Calu3 (cell line): Measurements from ENCODE around the gene CAPN9. TPM values are rescaled to one million over a fixed set of nuclear protein-coding genes. Genes with fewer than 3 reads are reported as not detected.

Experiments used
- BruUV-seq: library from RNA; stranded (reverse); fragments of 400-500 nt; replicated peaks from 2 replicates; lab custom pipeline; 2021; lab: Mats Ljungman, UMichigan
- CTCF ChIA-PET: fragments of 300-600 bp; sonication (Branson Sonifier 250); formaldehyde crosslinking; loops from one replicate; lab custom pipeline; 2022; ENCODE audit warnings: antibody characterized with exemption; lab: Charles Lee
- DNase-seq: peaks from one replicate; pipeline ENCODE4 v3.0.0; 2022
- H3K27ac Mint-ChIP-seq: one replicate; pipeline ENCODE4 v1.8.0; 2022; ENCODE audit warnings: mixed read lengths; ENCODE audit not compliant: unreplicated experiment
- H3K27me3 Mint-ChIP-seq: one replicate; pipeline ENCODE4 v1.8.0; 2022; ENCODE audit warnings: mixed read lengths; ENCODE audit not compliant: unreplicated experiment
- H3K36me3 Mint-ChIP-seq: one replicate; pipeline ENCODE4 v1.8.0; 2022; ENCODE audit warnings: mild to moderate bottlenecking, moderate library complexity, mixed read lengths; ENCODE audit not compliant: insufficient read depth, unreplicated experiment
- H3K4me1 Mint-ChIP-seq: one replicate; pipeline ENCODE4 v1.8.0; 2022; ENCODE audit warnings: mild to moderate bottlenecking, low read depth, mixed read lengths; ENCODE audit not compliant: unreplicated experiment
- H3K4me3 Mint-ChIP-seq: one replicate; pipeline ENCODE4 v1.8.0; 2022; ENCODE audit warnings: mild to moderate bottlenecking, low read depth, moderate library complexity, mixed read lengths; ENCODE audit not compliant: unreplicated experiment
- H3K9me3 Mint-ChIP-seq: one replicate; pipeline ENCODE4 v1.8.0; 2022; ENCODE audit warnings: low read depth, mixed read lengths; ENCODE audit not compliant: unreplicated experiment
- intact Hi-C: fragments of 100-400 bp; cut with micrococcal nuclease; formaldehyde crosslinking; loops from one replicate; pipeline ENCODE4 v1.10.0; 2022; ENCODE audit not compliant: unreplicated experiment
- total RNA-seq: library from RNA; stranded (reverse); gene quantifications from 2 replicates; pipeline ENCODE4 v1.2.3, GENCODE V29; 2022
- TF ChIP-seq, protein P1 (sequence below): fragments of 200-600 bp; IDR thresholded peaks from one replicate; pipeline ENCODE4 v1.8.0; 2022; ENCODE audit warnings: antibody characterized with exemption; ENCODE audit not compliant: unreplicated experiment

CAPN9 gene
- total RNA-seq, 1 experiment from 2014 or later: not detected

- CTCF ChIA-PET: interaction anchor here (0.6 to 0.7 kb wide), 2 partner anchors 14 to 18 kb away, joined by 3 read pairs; no protein-coding TSS in a partner anchor
- Mint-ChIP-seq H3K4me3 (no peak overlapping the region), H3K4me1 (no peaks in the 10 kb centered on the region), H3K9me3 (no peaks in the 10 kb centered on the region), H3K27me3 (no peaks in the 10 kb centered on the region), H3K36me3 (no peaks in the 10 kb centered on the region), H3K27ac (no peak overlapping the region)
- BruUV-seq: no TSS peak
- DNase-seq: no peak
- intact Hi-C loops: no loop called here
- TF ChIP-seq, protein P1, sequence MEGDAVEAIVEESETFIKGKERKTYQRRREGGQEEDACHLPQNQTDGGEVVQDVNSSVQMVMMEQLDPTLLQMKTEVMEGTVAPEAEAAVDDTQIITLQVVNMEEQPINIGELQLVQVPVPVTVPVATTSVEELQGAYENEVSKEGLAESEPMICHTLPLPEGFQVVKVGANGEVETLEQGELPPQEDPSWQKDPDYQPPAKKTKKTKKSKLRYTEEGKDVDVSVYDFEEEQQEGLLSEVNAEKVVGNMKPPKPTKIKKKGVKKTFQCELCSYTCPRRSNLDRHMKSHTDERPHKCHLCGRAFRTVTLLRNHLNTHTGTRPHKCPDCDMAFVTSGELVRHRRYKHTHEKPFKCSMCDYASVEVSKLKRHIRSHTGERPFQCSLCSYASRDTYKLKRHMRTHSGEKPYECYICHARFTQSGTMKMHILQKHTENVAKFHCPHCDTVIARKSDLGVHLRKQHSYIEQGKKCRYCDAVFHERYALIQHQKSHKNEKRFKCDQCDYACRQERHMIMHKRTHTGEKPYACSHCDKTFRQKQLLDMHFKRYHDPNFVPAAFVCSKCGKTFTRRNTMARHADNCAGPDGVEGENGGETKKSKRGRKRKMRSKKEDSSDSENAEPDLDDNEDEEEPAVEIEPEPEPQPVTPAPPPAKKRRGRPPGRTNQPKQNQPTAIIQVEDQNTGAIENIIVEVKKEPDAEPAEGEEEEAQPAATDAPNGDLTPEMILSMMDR: no peak
These were observed 31.9 kb downstream of the CAPN9 start for GRCh38 chr1:230778916-230779590.

- no TSS peak for BruUV-seq
- no peaks in the 10 kb centered on the region for H3K9me3 Mint-ChIP-seq
- no peak overlapping the region for H3K4me3 Mint-ChIP-seq
- intact Hi-C loops: no loop called here
- CTCF ChIA-PET: no interaction called here
- no peaks in the 10 kb centered on the region for H3K4me1 Mint-ChIP-seq
- H3K36me3 Mint-ChIP-seq: no peaks in the 10 kb centered on the region
- TF ChIP-seq, protein P1: no peak
- H3K27me3 Mint-ChIP-seq: no peaks in the 10 kb centered on the region
- DNase-seq: no peak
- no peak overlapping the region for H3K27ac Mint-ChIP-seq
These were observed 33.9 kb downstream of the CAPN9 start for GRCh38 chr1:230781131-230781530.

GRCh38 chr1:230781594-230781993 is 34.4 kb downstream of the CAPN9 start:
- H3K4me3 Mint-ChIP-seq: no peak overlapping the region

GRCh38 chr1:230784163-230784562 is 37.0 kb downstream of the CAPN9 start:
- TF ChIP-seq, protein P1: no peak
- H3K4me1 Mint-ChIP-seq: no peaks in the 10 kb centered on the region
- no peak overlapping the region for H3K4me3 Mint-ChIP-seq
- H3K27me3 Mint-ChIP-seq: peaks cover 7% of the 10 kb centered on the region
- intact Hi-C loops: no loop called here
- CTCF ChIA-PET: no interaction called here
- no peaks in the 10 kb centered on the region for H3K36me3 Mint-ChIP-seq
- no peak overlapping the region for H3K27ac Mint-ChIP-seq
- DNase-seq: no peak
- no TSS peak for BruUV-seq
- no peaks in the 10 kb centered on the region for H3K9me3 Mint-ChIP-seq

More at GRCh38 chr1:230781594-230781993, 34.4 kb downstream of the CAPN9 start:
- BruUV-seq: no TSS peak
- TF ChIP-seq, protein P1: no peak
- Mint-ChIP-seq H3K4me1 (no peaks in the 10 kb centered on the region), H3K27ac (no peak overlapping the region), H3K27me3 (no peaks in the 10 kb centered on the region), H3K36me3 (no peaks in the 10 kb centered on the region), H3K9me3 (no peaks in the 10 kb centered on the region)
- intact Hi-C loops: no loop called here
- CTCF ChIA-PET: no interaction called here
- no peak for DNase-seq
